ENCODE results near the gene PHF2. TPM values are rescaled to one million over a fixed set of nuclear protein-coding genes. Genes with fewer than 3 reads are reported as not detected.

The PHF2 gene
- total and polyA plus RNA-seq, 2 experiments from 2014 or later = 4.6 to 16.5 TPM

- Histone ChIP-seq H4K20me1 (ENCODE audit: insufficient read depth) (0 out of 2 replicates have a peak, but pooled peaks cover 4% of the 10 kb centered on the region), H2AFZ (no peak overlapping the region), H3K27ac (no peak overlapping the region), H3K4me3 (no peak overlapping the region), H3K79me2 (ENCODE audit: insufficient read depth) (peaks cover 87% of the 10 kb centered on the region), H3K9me3 (ENCODE audit: low read depth) (no peaks in the 10 kb centered on the region), H3K27me3 (replicated peaks; ENCODE audit: insufficient read depth) (no peaks in the 10 kb centered on the region), H3K9me2 (ENCODE audit: insufficient read depth) (no peaks in the 10 kb centered on the region), H3K4me2 (ENCODE audit: unreplicated experiment) (no peak overlapping the region), H3K36me3 (ENCODE audit: low read depth) (0 out of 2 replicates have a peak, but pooled peaks cover 4% of the 10 kb centered on the region), H3F3A (ENCODE audit: insufficient read depth) (no peaks in the 10 kb centered on the region), H3K9ac (no peak overlapping the region), H3K4me1 (ENCODE audit: insufficient read depth) (no peaks in the 10 kb centered on the region)
- 85 to 88% methylated on average over 5 of the region's 5 CpGs for WGBS, 2 experiments (ENCODE audit: low coverage in 1 of 2, low lambda C conversion rate in 2 of 2, missing lambda C conversion rate in 2 of 2)
- in situ Hi-C loops (cut with MboI) = no loop called here
- DNase-seq = no peak
- TF ChIP-seq EZH2phosphoT487 (IDR thresholded peaks at IDR 0.05; ENCODE audit: insufficient read depth, low read depth) = no peak
- no peak for TF ChIP-seq EZH2 (IDR thresholded peaks at IDR 0.05; ENCODE audit: insufficient read depth, poor library complexity, severe bottlenecking)
Observed at GRCh38 chr9:93614830-93615468, 38.6 kb downstream of the PHF2 start.

- Histone ChIP-seq H3K36me3 (ENCODE audit: low read depth) (no peaks in the 10 kb centered on the region), H3F3A (ENCODE audit: insufficient read depth) (no peaks in the 10 kb centered on the region), H3K27ac (no peak overlapping the region), H3K79me2 (ENCODE audit: insufficient read depth) (peaks cover 83% of the 10 kb centered on the region), H3K9me2 (ENCODE audit: insufficient read depth) (no peaks in the 10 kb centered on the region), H2AFZ (no peak overlapping the region), H3K4me2 (ENCODE audit: unreplicated experiment) (no peak overlapping the region), H3K4me3 (no peak overlapping the region), H3K9me3 (ENCODE audit: low read depth) (no peaks in the 10 kb centered on the region), H4K20me1 (ENCODE audit: insufficient read depth) (0 out of 2 replicates have a peak, but pooled peaks cover 4% of the 10 kb centered on the region), H3K27me3 (replicated peaks; ENCODE audit: insufficient read depth) (no peaks in the 10 kb centered on the region), H3K9ac (no peak overlapping the region), H3K4me1 (ENCODE audit: insufficient read depth) (no peaks in the 10 kb centered on the region)
- in situ Hi-C loops (cut with MboI) = no loop called here
- no peak for DNase-seq
- TF ChIP-seq EZH2phosphoT487 (IDR thresholded peaks at IDR 0.05; ENCODE audit: insufficient read depth, low read depth) (no peak), EZH2 (IDR thresholded peaks at IDR 0.05; ENCODE audit: insufficient read depth, poor library complexity, severe bottlenecking) (no peak)
- WGBS, 2 experiments (ENCODE audit: low coverage in 1 of 2, low lambda C conversion rate in 2 of 2, missing lambda C conversion rate in 2 of 2) = 96 to 100% methylated on average over 2 of the region's 2 CpGs
Observed at GRCh38 chr9:93616044-93616443, 39.7 kb downstream of the PHF2 start.

GRCh38 chr9:93617273-93617672 is 40.9 kb downstream of the PHF2 start:
- Histone ChIP-seq H4K20me1 (ENCODE audit: insufficient read depth) (0 out of 2 replicates have a peak, but pooled peaks cover 4% of the 10 kb centered on the region), H3K79me2 (ENCODE audit: insufficient read depth) (peaks cover 81% of the 10 kb centered on the region)

GRCh38 chr9:93619272-93619775 is 42.9 kb downstream of the PHF2 start:
- Histone ChIP-seq H3K4me2 (ENCODE audit: unreplicated experiment) (no peak overlapping the region), H4K20me1 (ENCODE audit: insufficient read depth) (no peaks in the 10 kb centered on the region)

More at GRCh38 chr9:93617273-93617672, 40.9 kb downstream of the PHF2 start:
- Histone ChIP-seq H3F3A (ENCODE audit: insufficient read depth) (no peaks in the 10 kb centered on the region), H3K4me1 (ENCODE audit: insufficient read depth) (no peaks in the 10 kb centered on the region), H3K9me2 (ENCODE audit: insufficient read depth) (no peaks in the 10 kb centered on the region), H3K27ac (no peak overlapping the region), H2AFZ (no peak overlapping the region), H3K9ac (no peak overlapping the region), H3K9me3 (ENCODE audit: low read depth) (no peaks in the 10 kb centered on the region), H3K27me3 (replicated peaks; ENCODE audit: insufficient read depth) (no peaks in the 10 kb centered on the region), H3K4me2 (ENCODE audit: unreplicated experiment) (no peak overlapping the region), H3K36me3 (ENCODE audit: low read depth) (no peaks in the 10 kb centered on the region), H3K4me3 (no peak overlapping the region)
- TF ChIP-seq EZH2phosphoT487 (IDR thresholded peaks at IDR 0.05; ENCODE audit: insufficient read depth, low read depth) = no peak
- no peak for TF ChIP-seq EZH2 (IDR thresholded peaks at IDR 0.05; ENCODE audit: insufficient read depth, poor library complexity, severe bottlenecking)
- in situ Hi-C loops (cut with MboI) = no loop called here
- WGBS, 2 experiments (ENCODE audit: low coverage in 1 of 2, low lambda C conversion rate in 2 of 2, missing lambda C conversion rate in 2 of 2) = 73 to 77% methylated on average over 6 of the region's 6 CpGs
- DNase-seq = no peak

More at GRCh38 chr9:93619272-93619775, 42.9 kb downstream of the PHF2 start:
- in situ Hi-C loops (cut with MboI) = no loop called here
- WGBS, 2 experiments (ENCODE audit: low coverage in 1 of 2, low lambda C conversion rate in 2 of 2, missing lambda C conversion rate in 2 of 2) = 90 to 92% methylated on average over 19 of the region's 19 CpGs
- Histone ChIP-seq H3K27ac (no peak overlapping the region), H3K9me3 (ENCODE audit: low read depth) (no peaks in the 10 kb centered on the region), H3K9me2 (ENCODE audit: insufficient read depth) (no peaks in the 10 kb centered on the region), H3K4me1 (ENCODE audit: insufficient read depth) (no peaks in the 10 kb centered on the region), H2AFZ (no peak overlapping the region), H3K9ac (no peak overlapping the region), H3K27me3 (replicated peaks; ENCODE audit: insufficient read depth) (no peaks in the 10 kb centered on the region), H3F3A (ENCODE audit: insufficient read depth) (no peaks in the 10 kb centered on the region), H3K79me2 (ENCODE audit: insufficient read depth) (peaks cover 85% of the 10 kb centered on the region), H3K36me3 (ENCODE audit: low read depth) (no peaks in the 10 kb centered on the region), H3K4me3 (no peak overlapping the region)
- DNase-seq = no peak
- TF ChIP-seq EZH2 (IDR thresholded peaks at IDR 0.05; ENCODE audit: insufficient read depth, poor library complexity, severe bottlenecking) = no peak
- no peak for TF ChIP-seq EZH2phosphoT487 (IDR thresholded peaks at IDR 0.05; ENCODE audit: insufficient read depth, low read depth)
